Activated gamma-delta T cell (primary cell): ENCODE data around the gene CPT2.
"Not testable (repeated sequence)": the region's sequence is repeated elsewhere in the genome, so short reads cannot be mapped to it uniquely, and the experiment has no call there.

Experiments used
- DNase-seq: peaks from one replicate; lab custom pipeline; 2025; lab: John Stamatoyannopoulos, UW

The CPT2 gene

DNA sequence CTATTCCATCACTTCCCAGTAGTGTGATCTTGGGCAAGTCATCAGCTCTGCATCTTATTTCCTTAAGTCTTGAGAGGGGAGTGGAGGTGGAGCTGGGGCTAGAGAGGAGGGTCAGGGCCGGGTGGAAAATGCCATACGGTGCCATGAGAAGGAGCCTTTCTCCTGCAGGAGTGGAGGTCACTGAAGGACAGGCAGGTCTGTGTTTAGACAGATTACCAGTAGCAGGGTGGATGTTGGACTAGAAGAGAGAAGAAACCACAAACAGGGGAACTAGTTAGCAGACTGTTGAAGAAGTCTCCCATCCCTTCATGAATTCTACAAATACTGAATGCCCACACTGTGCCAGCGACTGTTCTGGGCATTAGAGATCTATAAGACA lies 13.9 kb upstream of the CPT2 start:
- DNase-seq = no peak

DNA sequence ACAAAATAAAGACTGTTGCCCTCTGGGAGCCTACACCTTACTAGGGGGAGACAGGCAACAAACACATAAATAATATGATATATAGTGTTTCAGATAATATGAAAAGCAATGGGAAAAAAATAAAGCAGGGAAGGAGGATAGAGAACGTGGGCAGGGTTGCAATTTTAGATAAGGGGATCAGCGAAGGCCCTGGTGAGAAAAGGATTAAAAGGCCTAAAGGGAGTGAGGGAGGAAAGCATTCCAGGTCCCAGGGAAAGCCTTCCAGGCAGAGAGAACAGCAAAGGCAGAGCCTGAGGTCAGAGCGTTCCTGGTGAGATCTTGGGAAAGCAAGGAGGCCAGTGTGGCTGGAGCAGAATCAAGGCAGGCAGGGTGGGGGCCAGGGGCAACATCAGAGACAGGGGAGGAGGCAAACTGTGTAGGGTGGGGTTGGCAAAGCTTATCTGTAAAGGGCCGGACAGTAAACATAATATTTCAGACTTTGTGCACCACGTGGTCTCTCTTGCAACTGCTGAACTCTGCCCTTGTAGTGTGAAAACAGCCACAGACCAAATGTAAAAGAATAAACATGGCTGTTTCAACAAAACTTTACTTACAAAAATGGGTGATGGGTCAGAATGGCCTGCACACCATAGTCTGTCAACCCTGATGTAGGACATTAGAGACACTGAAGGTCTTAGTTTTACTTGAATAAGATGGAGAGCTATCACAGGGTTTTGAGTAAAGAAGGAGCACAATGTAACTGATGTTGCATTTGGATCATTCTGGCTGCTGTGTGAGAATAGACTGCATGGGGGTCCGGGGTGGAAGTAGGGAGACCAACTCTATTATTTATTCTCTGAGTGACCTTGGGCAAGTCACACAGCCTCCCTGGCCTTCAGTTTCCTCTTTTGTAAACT lies 13.3 kb upstream of the CPT2 start:
- no peak for DNase-seq

DNA sequence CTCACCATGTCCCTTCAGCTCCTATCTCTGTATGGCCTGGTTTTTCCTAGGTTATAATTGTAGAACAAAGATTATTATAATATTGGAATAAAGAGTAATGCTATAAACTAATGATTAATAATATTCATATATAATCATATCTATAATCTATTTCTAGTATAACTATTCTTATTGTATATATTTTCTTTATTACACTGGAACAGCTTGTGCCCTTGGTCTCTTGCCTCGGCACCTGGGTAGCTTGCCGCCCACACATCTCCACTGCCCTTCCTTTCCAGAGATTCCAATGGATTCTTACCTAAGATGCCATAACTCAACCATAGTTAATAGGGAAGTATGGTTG lies 10.7 kb upstream of the CPT2 start:
- not testable (repeated sequence) for DNase-seq

DNA sequence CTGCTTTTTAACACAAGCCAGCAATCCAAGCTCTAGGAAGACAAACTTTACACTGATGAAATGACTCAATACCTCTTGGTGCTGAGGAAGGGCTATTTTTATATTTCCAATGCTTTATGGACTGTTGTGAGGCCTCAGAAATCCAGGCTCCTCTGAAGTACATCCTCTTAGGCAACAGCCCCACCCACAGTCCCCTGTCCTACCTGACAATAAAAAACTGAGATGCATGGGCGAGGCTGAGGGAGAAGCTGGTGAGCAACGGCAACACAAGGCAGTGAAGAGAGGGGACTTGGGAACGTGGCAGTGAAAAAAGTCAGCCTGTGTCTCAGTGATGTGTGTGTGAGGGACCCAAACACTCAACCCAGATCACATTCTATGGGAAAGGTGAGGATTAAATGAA lies 10.1 kb upstream of the CPT2 start:
- no peak for DNase-seq

DNA sequence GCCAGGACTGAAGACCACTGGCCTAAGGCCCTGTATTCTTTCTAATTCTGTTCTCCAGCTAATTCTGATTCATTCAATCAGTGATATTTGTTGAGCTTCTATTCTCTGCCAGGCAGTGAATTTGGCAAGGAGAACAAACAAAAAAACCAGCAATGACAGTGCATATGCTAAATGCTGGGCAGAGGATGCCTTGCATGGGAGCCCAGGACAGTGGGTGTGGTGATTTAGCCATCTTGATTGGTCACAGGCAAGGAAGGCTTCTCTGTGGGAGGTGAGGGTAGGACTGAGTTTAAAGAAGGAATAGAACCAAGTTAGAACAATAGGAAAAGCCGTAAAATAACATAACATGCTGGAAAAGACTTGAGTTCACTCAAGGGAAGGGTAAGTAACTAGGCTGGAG lies 9.2 kb upstream of the CPT2 start:
- DNase-seq = no peak

DNA sequence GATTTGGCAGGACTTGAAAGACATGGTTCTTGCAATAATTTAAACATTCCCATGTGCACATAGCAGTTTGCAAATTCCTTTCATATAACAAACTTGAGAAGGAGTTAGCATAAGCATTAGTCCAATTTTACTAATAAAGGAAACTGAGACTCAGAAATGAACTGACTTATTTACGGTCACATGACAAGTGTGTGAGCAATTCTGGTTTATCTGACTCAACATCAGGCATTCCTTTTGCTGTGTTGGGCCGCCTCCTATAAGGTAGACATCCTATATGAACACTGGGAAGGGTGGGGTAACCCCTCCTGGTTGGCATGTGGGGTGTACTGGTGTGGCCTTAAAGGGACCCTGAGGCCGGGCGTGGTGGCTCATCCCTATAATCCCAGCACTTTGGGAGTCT lies 8.5 kb upstream of the CPT2 start:
- DNase-seq = no peak

DNA sequence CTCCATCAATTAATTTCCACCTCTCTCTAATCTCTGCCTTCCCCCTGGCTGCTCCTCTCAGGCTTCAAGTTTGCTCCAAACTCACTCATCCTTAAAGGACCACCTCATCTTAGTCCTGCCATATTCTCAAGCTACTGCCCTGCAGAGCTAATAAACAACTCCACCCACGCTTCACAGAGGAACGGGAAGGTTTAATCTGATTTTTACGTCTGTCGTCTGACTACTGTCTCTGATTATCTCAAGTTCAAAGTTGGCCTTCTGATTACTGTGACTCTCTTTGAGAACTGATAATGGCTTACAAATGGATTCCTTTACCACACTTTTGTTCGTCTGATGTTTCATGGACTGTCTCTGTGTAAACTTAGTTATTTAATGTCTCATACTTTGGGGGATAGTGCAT lies 7.6 kb upstream of the CPT2 start:
- no peak for DNase-seq

DNA sequence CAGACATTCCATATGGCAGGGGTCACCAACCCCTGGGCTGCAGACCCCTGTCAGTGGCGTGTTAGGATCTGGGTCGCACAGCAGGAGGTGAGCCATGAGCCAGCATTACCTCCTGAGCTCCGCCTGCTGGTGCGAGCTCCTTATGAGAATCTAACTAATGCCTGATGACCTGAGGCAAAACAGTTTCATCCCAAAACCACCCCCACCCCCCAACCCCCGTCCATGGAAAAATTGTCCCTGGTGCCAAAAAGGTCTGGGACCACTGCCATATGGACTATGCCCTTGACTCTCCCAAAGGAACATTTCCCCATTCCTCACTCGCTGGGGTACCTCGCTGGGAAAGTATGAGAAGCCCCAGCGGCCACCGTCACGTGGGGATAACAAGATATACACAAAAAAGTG lies 6.4 kb upstream of the CPT2 start:
- DNase-seq = no peak

DNA sequence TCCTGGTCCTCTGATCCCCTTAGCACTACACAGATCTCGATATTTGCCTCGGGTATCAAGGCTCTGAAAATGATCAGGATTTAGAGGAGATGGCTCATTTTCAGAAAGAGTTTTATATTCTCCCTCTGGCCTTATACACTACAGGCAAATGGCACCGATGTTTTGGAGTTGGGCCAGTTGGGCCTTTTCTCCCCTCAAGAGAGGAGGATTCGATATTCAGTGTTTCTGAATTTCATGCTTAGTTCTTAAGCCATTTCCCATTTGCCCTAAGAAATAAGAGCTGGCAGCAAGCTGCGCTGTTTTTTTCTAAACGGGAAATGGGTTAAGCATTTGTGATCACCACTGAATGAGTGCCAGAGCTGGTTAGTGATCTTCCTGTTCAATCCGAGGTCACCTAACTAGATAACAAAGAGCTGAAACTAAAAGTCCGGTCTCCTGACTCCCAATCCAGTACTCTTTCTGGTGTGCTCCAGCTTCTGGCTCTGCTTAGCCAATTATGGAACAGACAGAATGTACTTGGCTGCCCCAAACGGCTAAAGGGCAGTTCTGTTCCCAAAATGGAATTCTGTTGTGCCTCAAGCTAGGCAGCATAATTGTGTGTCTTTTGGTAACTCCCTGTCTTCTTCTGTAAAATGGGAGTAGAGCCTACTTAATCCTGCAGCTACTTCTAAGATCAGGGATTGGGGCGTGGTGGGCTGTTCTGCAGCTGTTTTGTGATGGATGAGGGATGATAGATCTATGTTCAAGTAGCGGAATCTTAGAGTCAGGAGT lies 1.2 kb upstream of the CPT2 start:
- DNase-seq = no peak

DNA sequence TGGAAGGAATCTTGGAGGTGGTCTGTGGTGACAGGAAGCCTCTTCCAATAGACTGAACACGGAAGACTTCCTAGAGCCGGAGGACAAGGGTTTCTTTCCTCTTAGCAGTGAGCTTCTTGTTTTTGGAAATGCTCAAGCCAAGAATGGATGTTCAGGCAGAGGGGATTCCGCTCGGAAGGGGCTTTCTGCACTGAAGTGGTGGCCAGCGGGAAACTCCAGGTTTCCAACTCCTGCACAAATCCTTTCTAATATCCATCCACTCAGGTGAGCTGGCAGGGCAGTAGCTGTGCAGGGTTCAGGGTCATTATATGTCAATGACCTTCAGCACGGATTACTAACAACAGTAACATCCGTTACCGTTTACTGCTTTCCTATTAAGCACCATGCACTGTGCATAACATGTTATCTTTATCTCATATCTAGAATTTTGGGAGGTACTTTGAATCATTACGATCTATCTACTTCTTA lies 573 bp upstream of the CPT2 start:
- DNase-seq = no peak

DNA sequence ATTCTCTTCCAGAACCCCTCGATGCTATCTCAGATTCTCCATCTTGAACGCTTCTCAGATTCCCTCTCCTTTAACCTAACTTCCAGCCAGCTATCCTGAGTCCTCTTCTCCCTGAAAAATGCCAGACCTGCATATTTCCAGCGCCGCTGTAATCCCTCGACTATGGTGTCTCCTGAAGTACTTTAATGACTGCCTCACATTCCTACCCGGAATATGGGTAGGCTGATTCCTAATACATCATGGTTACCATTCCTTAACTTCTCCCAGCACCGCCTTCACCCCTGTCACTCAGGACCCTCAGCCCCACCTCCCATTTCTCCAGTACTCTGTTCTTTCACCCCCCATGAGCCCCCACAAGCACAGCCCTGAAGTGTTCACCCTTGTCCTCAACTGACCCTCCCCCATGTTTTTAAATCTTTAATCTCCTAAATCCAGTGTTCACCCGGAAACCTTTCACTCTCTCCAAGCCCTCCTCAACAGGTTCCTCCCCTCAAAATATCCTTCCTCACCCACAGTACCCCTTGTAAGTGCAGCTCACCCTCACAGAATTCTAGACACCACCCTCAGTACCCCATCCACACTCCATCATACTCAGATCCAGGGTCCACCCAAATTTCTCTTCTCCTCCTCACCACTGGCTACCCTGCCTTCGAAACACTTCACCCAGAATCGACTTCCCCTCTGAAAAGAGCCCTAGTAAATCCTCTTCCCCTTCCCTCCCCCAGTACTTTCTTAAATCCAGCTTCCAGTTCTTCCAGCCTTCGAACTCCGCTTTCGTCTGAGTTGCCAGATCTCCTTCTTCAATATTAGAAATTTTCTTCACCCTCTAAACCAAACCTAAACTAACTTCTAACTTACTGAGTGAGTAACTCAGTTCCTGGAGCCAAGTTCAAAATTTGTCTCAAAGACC lies 922 bp downstream of the CPT2 start:
- DNase-seq = no peak

DNA sequence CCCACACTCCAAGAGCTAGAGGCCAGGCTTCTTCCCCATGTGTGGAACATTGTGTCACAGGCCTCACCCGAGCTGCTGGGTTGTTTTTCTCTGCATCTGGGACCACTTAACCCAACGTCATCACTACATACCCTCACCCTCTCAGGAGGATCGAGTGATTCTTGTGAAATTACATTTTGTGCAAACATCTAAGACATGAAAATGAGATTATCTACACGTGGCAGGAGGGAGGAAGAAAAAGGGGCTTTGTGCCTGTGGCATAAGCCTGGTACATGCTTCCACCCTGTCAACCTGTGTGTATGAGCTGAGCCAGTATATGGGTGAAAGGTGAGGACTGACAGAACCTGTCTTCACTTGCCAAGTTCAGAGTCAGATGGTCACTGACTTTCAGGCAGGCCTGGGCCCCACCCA lies 1.6 kb downstream of the CPT2 start:
- DNase-seq = no peak

DNA sequence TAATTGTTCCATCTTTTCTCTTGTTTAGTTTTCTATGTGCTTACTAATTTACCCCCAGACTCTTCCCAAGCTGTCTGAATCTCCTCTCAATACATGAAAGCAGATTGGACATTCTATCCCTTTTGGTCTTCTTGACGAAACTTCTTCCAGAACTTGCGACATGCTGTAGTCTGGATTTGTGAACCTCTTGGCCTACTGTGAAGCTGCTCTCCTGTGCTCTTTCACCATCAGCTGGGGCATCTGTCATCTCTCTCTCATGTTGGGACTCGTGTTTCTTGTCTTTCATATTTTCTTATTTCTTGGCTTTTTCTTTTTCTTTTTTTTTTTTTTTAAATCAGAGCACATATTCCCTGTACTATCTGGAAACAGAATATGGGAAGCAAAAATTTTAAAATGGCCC lies 6.8 kb downstream of the CPT2 start:
- DNase-seq = no peak

DNA sequence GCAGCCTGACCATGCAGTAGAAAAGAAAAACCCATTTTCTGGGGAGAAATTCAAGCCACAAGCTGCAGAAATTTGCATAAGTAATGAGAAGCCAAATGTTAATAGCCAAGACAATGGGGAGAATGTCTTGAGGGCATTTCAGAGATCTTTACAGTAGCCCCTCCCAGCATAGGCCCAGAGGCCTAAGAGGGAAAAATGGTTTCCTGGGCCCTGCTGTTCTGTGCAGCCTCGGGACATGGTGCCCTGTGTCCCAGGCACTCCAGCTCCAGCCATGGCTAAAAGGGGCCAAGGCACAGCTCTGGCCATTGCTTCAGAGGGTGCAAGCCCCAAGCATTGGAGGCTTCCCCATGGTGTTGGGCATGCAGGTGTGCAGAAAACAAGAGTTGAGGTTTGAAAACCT lies 8.9 kb downstream of the CPT2 start:
- not testable (repeated sequence) for DNase-seq

DNA sequence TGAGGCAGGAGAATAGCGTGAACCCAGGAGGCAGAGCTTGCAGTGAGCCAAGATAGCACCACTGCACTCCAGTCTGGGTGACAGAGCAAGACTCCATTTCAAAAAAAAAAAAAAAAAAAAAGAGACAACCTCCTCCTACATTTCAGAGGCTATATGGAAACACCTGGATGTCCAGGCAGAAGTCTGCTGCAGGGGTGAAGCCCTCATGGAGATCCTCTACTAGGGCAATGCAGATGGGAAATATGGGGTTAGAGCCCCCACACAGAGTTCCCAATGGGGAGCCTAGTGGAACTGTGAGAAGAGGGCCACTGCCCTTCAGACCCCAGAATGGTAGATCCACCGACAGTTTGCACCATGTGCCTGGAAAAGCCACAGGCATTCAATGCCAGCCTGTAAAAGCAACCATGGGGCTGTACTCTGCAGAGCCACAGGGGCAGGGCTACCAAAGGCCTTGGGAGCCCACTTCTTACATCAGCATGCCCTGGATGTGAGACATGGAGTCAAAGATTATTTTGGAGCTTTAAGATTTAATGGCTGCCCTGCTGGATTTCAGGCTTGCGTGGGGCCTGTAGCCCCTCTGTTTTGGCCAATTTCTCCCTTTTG lies 9.6 kb downstream of the CPT2 start:
- not testable (repeated sequence) for DNase-seq

DNA sequence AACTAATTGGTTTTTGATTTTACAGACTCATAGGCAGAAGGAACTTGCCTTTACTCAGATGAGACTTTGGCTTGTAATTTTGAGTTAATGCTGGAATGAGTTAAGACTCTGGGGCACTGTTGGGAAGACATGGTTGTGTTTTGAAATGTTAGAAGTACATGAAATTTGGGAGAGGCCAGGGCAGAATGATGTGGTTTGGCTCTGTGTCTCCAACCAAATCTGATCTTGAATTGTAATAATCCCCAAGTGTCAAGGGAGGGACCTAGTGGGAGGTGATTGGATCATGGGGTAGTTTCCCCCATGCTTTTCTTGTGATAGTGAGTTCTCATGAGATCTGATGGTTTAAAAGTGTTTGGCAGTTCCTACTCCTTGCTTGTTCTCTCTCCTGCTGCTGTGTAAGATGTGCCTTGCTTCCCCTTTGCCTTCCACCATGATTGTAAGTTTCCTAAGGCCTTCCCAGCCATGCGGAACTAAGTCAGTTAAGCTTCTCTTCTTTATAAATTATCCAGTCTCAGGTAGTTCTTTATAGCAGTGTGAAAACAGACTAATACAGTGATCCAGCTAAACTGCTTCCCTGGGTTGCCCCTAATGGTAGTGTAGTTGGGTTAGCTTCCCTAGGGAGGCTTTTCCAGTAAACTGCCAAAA lies 10.2 kb downstream of the CPT2 start:
- no peak for DNase-seq

DNA sequence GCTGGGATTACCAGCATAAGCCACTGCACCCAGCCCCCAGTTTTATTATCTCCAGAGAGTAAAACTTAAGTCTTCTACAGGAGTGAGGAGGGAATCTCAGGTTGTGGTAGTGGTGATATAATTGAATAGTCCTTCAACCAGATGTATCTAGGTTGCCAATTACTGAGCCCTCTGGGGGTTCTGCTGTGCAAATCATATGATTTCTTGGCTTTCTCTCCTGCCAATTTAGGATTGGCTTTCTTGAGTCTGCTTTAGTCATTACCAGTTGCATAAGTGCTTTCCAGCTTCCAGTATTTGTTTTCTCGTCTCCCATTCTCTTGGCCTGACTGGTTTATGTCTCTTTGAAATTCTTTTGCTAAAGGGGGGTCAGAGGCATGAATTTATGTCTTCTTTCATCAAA lies 11.1 kb downstream of the CPT2 start:
- DNase-seq = no peak

DNA sequence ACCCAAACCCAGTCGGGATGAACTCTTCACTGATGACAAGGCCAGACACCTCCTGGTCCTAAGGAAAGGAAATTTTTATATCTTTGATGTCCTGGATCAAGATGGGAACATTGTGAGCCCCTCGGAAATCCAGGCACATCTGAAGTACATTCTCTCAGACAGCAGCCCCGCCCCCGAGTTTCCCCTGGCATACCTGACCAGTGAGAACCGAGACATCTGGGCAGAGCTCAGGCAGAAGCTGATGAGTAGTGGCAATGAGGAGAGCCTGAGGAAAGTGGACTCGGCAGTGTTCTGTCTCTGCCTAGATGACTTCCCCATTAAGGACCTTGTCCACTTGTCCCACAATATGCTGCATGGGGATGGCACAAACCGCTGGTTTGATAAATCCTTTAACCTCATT lies 13.7 kb downstream of the CPT2 start:
- no peak for DNase-seq

DNA sequence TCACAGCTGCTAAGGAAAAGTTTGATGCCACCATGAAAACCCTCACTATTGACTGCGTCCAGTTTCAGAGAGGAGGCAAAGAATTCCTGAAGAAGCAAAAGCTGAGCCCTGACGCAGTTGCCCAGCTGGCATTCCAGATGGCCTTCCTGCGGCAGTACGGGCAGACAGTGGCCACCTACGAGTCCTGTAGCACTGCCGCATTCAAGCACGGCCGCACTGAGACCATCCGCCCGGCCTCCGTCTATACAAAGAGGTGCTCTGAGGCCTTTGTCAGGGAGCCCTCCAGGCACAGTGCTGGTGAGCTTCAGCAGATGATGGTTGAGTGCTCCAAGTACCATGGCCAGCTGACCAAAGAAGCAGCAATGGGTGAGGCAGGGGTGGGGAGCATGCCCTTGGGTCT lies 14.3 kb downstream of the CPT2 start:
- DNase-seq = no peak

DNA sequence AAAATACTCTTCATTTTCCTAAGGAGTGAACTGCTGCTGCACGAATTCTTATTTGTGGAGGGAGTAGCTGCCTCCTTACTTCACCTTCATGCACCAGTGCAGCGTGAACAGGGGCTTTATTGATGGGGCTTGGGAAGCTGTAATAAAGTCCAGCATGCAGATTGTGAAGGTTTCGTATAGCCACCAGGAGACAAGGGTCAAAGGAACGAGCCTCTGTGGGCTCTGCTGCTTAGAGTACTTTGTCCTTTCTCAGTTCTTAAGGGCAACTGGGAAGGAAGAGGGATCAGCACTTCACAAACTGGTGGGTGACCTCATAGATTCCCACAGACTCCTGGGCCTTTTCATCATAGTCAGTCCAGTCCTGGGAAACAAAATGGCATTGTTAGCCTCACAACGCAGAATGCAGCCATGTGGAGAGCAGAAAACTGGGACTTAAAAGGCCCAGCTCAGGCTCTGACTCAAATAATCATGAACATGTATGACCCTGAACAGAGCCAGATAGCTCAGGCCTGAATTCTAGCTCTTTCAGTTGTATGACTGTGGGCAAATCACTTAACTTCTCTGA lies 17.8 kb downstream of the CPT2 start:
- DNase-seq = no peak

DNA sequence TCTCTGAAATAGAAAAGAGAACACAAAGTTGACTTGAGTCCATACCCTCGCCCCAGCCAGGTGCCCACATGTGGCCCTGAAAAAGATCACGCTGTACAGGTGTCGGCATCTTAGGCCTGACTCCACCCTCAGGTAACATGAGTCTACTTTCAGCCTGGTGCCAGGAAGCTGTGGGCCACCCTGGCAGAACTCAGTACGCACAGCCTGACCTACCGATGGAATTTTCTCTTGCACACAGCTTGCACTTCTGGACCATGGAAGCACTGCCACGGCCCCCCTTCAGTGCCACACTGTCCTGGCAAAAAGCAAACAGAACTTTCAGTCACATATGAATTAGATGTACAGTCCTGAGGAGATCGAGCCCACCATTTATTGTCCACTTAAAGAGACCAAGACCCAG lies 21.6 kb downstream of the CPT2 start:
- DNase-seq = no peak
